Measurements from ENCODE around the gene ZNF202. TPM values are rescaled to one million over a fixed set of nuclear protein-coding genes. Genes with fewer than 3 reads are reported as not detected.

ZNF202 gene
- total RNA-seq, 1 donor from 2014 or later: 23.3 TPM

GRCh38 chr11:123674297-123674696 is 67.2 kb downstream of the ZNF202 start:
- Mint-ChIP-seq H3K4me3 (no peak overlapping the region), H3K36me3 (no peaks in the 10 kb centered on the region), H3K9me3 (peaks cover 5% of the 10 kb centered on the region), H3K27ac (no peak overlapping the region), H3K4me1 (no peaks in the 10 kb centered on the region), H3K27me3 (ENCODE audit: low read depth) (peaks cover 18% of the 10 kb centered on the region)
- TF ChIP-seq CTCF (IDR thresholded peaks at IDR 0.05; ENCODE audit: unreplicated experiment): no peak
- DNase-seq (ENCODE audit: low spot score in 2 of 2, unreplicated experiment in 2 of 2): no peak

Other genes with a start within 250 kb of the ZNF202 start
- gene SCN3B, start 87.0 kb downstream of the ZNF202 start, total RNA-seq: 0.14 to 0.35 TPM (median 0.22 TPM) in 3 replicates
- gene OR6X1, start 12.9 kb upstream of the ZNF202 start, total RNA-seq: not detected in 3 replicates
- not detected in 3 replicates for gene OR6M1, start 64.7 kb upstream of the ZNF202 start, total RNA-seq
- gene TMEM225, start 144.0 kb upstream of the ZNF202 start, total RNA-seq: not detected in 3 replicates
- gene OR8D4, start 160.5 kb upstream of the ZNF202 start, total RNA-seq: 0.07 to 0.20 TPM (median 0.11 TPM) in 3 replicates
- gene OR4D5, start 198.0 kb upstream of the ZNF202 start, total RNA-seq: not detected in 3 replicates
- gene OR6T1, start 202.2 kb upstream of the ZNF202 start, total RNA-seq: not detected in 3 replicates
- gene OR10S1, start 236.1 kb upstream of the ZNF202 start, total RNA-seq: not detected in 3 replicates